Esophagus squamous epithelium (tissue), 4 donors: ENCODE results near the gene CYSTM1.

Source experiments
- CTCF ChIP-seq, 6 experiments: fragments of 450-650 bp in 4 of 6; fragments of 200-600 bp in 2 of 6; sonication (generic) in 2 of 6; IDR thresholded peaks; one replicate each; pipeline ENCODE4 v1.5.1; 2016 to 2019; ENCODE audit warnings: antibody characterized with exemption in 6 of 6, mild to moderate bottlenecking in 4 of 6, moderate library complexity in 4 of 6
- POLR2A ChIP-seq, 4 donors: fragments of 450-650 bp; IDR thresholded peaks; one replicate each; pipeline ENCODE4 v1.6.1; 2017; ENCODE audit warnings: antibody characterized with exemption in 4 of 4, mild to moderate bottlenecking in 4 of 4, moderate library complexity in 3 of 4

- TF ChIP-seq CTCF (IDR thresholded peaks at IDR 0.05) (no peak), POLR2A (IDR thresholded peaks at IDR 0.05) (no peak)
Observed at GRCh38 chr5:140252470-140253126, 77.6 kb downstream of the CYSTM1 start.
